IMR-90 (cell line): ENCODE data around the gene UBXN1. TPM values are rescaled to one million over a fixed set of nuclear protein-coding genes. Genes with fewer than 3 reads are reported as not detected.

ENCODE experiments used
- ATAC-seq: fragments of 200-7000 bp; cut with Tn5 transposase; 2 replicates; pipeline ENCODE4 v1.9.1; 2020; ENCODE audit warnings: low read depth, mild to moderate bottlenecking, moderate library complexity
- BruUV-seq: library from RNA; stranded (reverse); fragments of 400-500 nt; replicated peaks from 2 replicates; lab custom pipeline; 2021; lab: Mats Ljungman, UMichigan
- CTCF ChIA-PET: fragments of 300-600 bp; formaldehyde crosslinking; extraction: SDS; loops from one replicate; lab custom pipeline; 2021; ENCODE audit warnings: antibody characterized with exemption; lab: Yijun Ruan, JAX
- POLR2A ChIA-PET: fragments of 300-600 bp; sonication (Branson Sonifier 250); formaldehyde crosslinking; loops from one replicate; lab custom pipeline; 2022; ENCODE audit warnings: antibody characterized with exemption; ENCODE audit not compliant: unreplicated experiment; lab: Charles Lee
- DNase-seq: peaks from one replicate; pipeline ENCODE4 v3.0.0; 2013
- H2AFZ ChIP-seq: replicated peaks from 2 replicates; pipeline ENCODE3; 2013; ENCODE audit warnings: low read length, mild to moderate bottlenecking; ENCODE audit not compliant: poor library complexity
- H2AK5ac ChIP-seq: 2 replicates; pipeline ENCODE4 v1.6.1; 2013; ENCODE audit warnings: low read depth, low read length, inconsistent platforms
- H2AK9ac ChIP-seq: replicated peaks from 2 replicates; pipeline ENCODE3; 2013; ENCODE audit warnings: mild to moderate bottlenecking, low read depth, low read length, moderate library complexity; ENCODE audit not compliant: poor library complexity
- H2BK120ac ChIP-seq: 2 replicates; pipeline ENCODE4 v1.6.1; 2013; ENCODE audit warnings: low read depth, low read length, inconsistent platforms
- H2BK15ac ChIP-seq: 3 replicates; pipeline ENCODE4 v1.6.1; 2013; ENCODE audit warnings: low read depth, low read length, inconsistent platforms
- H2BK20ac ChIP-seq: 2 replicates; pipeline ENCODE4 v1.6.1; 2013; ENCODE audit warnings: low read depth, mild to moderate bottlenecking, inconsistent platforms, low read length, moderate library complexity
- H2BK5ac ChIP-seq: 2 replicates; pipeline ENCODE4 v1.6.1; 2013; ENCODE audit warnings: mild to moderate bottlenecking, low read depth, low read length, inconsistent platforms; ENCODE audit not compliant: poor library complexity, severe bottlenecking
- H3K14ac ChIP-seq: replicated peaks from 2 replicates; pipeline ENCODE4 v1.6.1; 2013; ENCODE audit warnings: low read depth, low read length, inconsistent platforms
- H3K18ac ChIP-seq: 2 replicates; pipeline ENCODE4 v1.6.1; 2013; ENCODE audit warnings: low read depth, low read length, control low read depth
- H3K23ac ChIP-seq: 2 replicates; pipeline ENCODE4 v1.6.1; 2013; ENCODE audit warnings: low read depth, low read length, inconsistent platforms
- H3K27ac ChIP-seq: 2 replicates; pipeline ENCODE4 v1.5.1; 2013; ENCODE audit warnings: mild to moderate bottlenecking, control low read depth, low read length; ENCODE audit not compliant: insufficient read depth
- H3K27me3 ChIP-seq: 2 replicates; pipeline ENCODE4 v1.6.1; 2013; ENCODE audit warnings: low read length; ENCODE audit not compliant: control insufficient read depth, insufficient read depth
- H3K36me3 ChIP-seq: 2 replicates; pipeline ENCODE4 v1.6.1; 2013; ENCODE audit warnings: low read length, mixed read lengths; ENCODE audit not compliant: control insufficient read depth, insufficient read depth
- H3K4ac ChIP-seq: 2 replicates; pipeline ENCODE4 v1.6.1; 2013; ENCODE audit warnings: low read depth, low read length, inconsistent platforms
- H3K4me1 ChIP-seq: 2 replicates; pipeline ENCODE4 v1.6.1; 2013; ENCODE audit warnings: low read length, mixed read lengths; ENCODE audit not compliant: control insufficient read depth, insufficient read depth
- H3K4me2 ChIP-seq: 2 replicates; pipeline ENCODE4 v1.6.1; 2013; ENCODE audit warnings: low read depth, mild to moderate bottlenecking, control low read depth, low read length, moderate library complexity
- H3K4me3 ChIP-seq: 2 replicates; pipeline ENCODE4 v1.5.1; 2013; ENCODE audit warnings: low read depth, mild to moderate bottlenecking, control low read depth, low read length, moderate library complexity; ENCODE audit not compliant: insufficient read depth
- H3K56ac ChIP-seq: 2 replicates; pipeline ENCODE4 v1.6.1; 2013; ENCODE audit warnings: low read length, inconsistent platforms; ENCODE audit not compliant: insufficient read depth; ENCODE audit errors: extremely low read depth
- H3K79me1 ChIP-seq, 2 experiments: 2 replicates each; pipeline ENCODE4 v1.6.1; 2013; ENCODE audit warnings: low read length in 2 of 2, inconsistent platforms in 1 of 2, low read depth in 1 of 2
- H3K9ac ChIP-seq: 2 replicates; pipeline ENCODE4 v1.6.1; 2013; ENCODE audit warnings: low read depth, low read length, control low read depth
- H3K9me1 ChIP-seq: 2 replicates; pipeline ENCODE4 v1.6.1; 2013; ENCODE audit warnings: low read length, inconsistent platforms; ENCODE audit not compliant: insufficient read depth
- H3K9me3 ChIP-seq: 2 replicates; pipeline ENCODE4 v1.6.1; 2013; ENCODE audit warnings: low read length; ENCODE audit not compliant: control insufficient read depth, insufficient read depth
- H4K20me1 ChIP-seq: 2 replicates; pipeline ENCODE4 v1.6.1; 2013; ENCODE audit warnings: low read length, inconsistent platforms; ENCODE audit not compliant: insufficient read depth
- H4K5ac ChIP-seq: 2 replicates; pipeline ENCODE4 v1.6.1; 2013; ENCODE audit warnings: mild to moderate bottlenecking, low read depth, low read length, control low read depth
- H4K8ac ChIP-seq, 2 experiments: 2 replicates each; pipeline ENCODE4 v1.6.1; 2013; ENCODE audit warnings: low read depth in 2 of 2, low read length in 2 of 2, control low read depth in 1 of 2, inconsistent platforms in 1 of 2
- H4K91ac ChIP-seq: 2 replicates; pipeline ENCODE4 v1.6.1; 2013; ENCODE audit warnings: low read depth, low read length, inconsistent platforms; ENCODE audit not compliant: insufficient read depth
- CEBPB ChIP-seq: IDR thresholded peaks from 2 replicates; pipeline ENCODE4 v1.6.1; 2012; ENCODE audit warnings: low read depth, low read length, improper control_type of control experiment
- CHD1 ChIP-seq: IDR thresholded peaks from 2 replicates; pipeline ENCODE4 v1.6.1; 2012; ENCODE audit warnings: low read depth, low read length, improper control_type of control experiment
- FOS ChIP-seq: fragments of 150-350 bp; IDR thresholded peaks from 2 replicates; pipeline ENCODE4 v1.6.1; 2016; ENCODE audit warnings: low read depth, low read length
- MAZ ChIP-seq: IDR thresholded peaks from 2 replicates; pipeline ENCODE4 v1.6.1; 2012; ENCODE audit warnings: low read depth, mild to moderate bottlenecking, low read length, improper control_type of control experiment, moderate library complexity, borderline replicate concordance
- MXI1 ChIP-seq: IDR thresholded peaks from 2 replicates; pipeline ENCODE4 v1.6.1; 2012; ENCODE audit warnings: low read depth, mild to moderate bottlenecking, low read length, moderate library complexity, borderline replicate concordance
- NFE2L2 ChIP-seq: fragments of 150-350 bp; IDR thresholded peaks from 2 replicates; pipeline ENCODE4 v1.6.1; 2016; ENCODE audit warnings: low read depth, mild to moderate bottlenecking, low read length
- POLR2A ChIP-seq: IDR thresholded peaks from 2 replicates; pipeline ENCODE4 v1.6.1; 2012; ENCODE audit warnings: mild to moderate bottlenecking, low read depth, low read length
- RAD21 ChIP-seq: IDR thresholded peaks from 2 replicates; pipeline ENCODE4 v1.6.1; 2012; ENCODE audit warnings: low read length, improper control_type of control experiment
- RCOR1 ChIP-seq: IDR thresholded peaks from 2 replicates; pipeline ENCODE4 v1.6.1; 2012; ENCODE audit warnings: mild to moderate bottlenecking, low read length, improper control_type of control experiment; ENCODE audit not compliant: insufficient replicate concordance
- SMC3 ChIP-seq: fragments of 150-350 bp; IDR thresholded peaks from 2 replicates; pipeline ENCODE4 v1.6.1; 2016; ENCODE audit warnings: low read depth, mild to moderate bottlenecking, antibody characterized with exemption, low read length, moderate library complexity
- WGBS, 2 experiments: methylation state at CpG; one replicate each; pipeline versions ENCODE4 v1.1.5 to v1.1.7; 2013; ENCODE audit warnings: missing lambda C conversion rate in 2 of 2; ENCODE audit not compliant: insufficient read length in 1 of 2; ENCODE audit errors: extremely low coverage in 2 of 2; 5-methylcytosine and 5-hydroxymethylcytosine counted together
- dilution Hi-C: fragments of 300-500 bp; cut with HindIII; formaldehyde crosslinking; loops from one replicate; pipeline ENCODE4 v1.14.3; 2018; ENCODE audit warnings: low sequenced_read_pairs; ENCODE audit not compliant: unreplicated experiment
- in situ Hi-C: fragments of 300-500 bp; cut with MboI; formaldehyde crosslinking; loops from 3 replicates; pipeline ENCODE4 v1.14.3; 2019; ENCODE audit warnings: low sequenced_read_pairs, inconsistent platforms, mixed read lengths
- intact Hi-C: fragments of 100-400 bp; cut with micrococcal nuclease; formaldehyde crosslinking; loops from 2 replicates; pipeline ENCODE4 v1.10.0; 2022
- polyA plus RNA-seq, 3 experiments: library from polyadenylated mRNA; depleted of rRNA; stranded (reverse); fragments of >200 nt; gene quantifications; 2 replicates each; pipeline ENCODE4 v1.2.3, GENCODE V29; 2012; ENCODE audit warnings: low replicate concordance in 1 of 3
- total RNA-seq: library from RNA; depleted of rRNA; stranded (reverse); fragments of >200 nt; gene quantifications from 2 replicates; pipeline ENCODE4 v1.2.3, GENCODE V29; 2012
- TF ChIP-seq, protein P1 (sequence below): fragments of 150-350 bp; IDR thresholded peaks from 2 replicates; pipeline ENCODE4 v1.6.1; 2016; ENCODE audit warnings: low read depth, mild to moderate bottlenecking, low read length, moderate library complexity, borderline replicate concordance
- TF ChIP-seq, protein P2 (sequence below): conservative IDR thresholded peaks from 2 replicates; pipeline ENCODE4 v1.5.1; 2012; ENCODE audit warnings: mild to moderate bottlenecking, low read depth, low read length, improper control_type of control experiment

Gene UBXN1
- total and polyA plus RNA-seq, 2 of the 4 experiments (the other 2 are of a cell fraction), result 50.0 to 81.6 TPM

DNA sequence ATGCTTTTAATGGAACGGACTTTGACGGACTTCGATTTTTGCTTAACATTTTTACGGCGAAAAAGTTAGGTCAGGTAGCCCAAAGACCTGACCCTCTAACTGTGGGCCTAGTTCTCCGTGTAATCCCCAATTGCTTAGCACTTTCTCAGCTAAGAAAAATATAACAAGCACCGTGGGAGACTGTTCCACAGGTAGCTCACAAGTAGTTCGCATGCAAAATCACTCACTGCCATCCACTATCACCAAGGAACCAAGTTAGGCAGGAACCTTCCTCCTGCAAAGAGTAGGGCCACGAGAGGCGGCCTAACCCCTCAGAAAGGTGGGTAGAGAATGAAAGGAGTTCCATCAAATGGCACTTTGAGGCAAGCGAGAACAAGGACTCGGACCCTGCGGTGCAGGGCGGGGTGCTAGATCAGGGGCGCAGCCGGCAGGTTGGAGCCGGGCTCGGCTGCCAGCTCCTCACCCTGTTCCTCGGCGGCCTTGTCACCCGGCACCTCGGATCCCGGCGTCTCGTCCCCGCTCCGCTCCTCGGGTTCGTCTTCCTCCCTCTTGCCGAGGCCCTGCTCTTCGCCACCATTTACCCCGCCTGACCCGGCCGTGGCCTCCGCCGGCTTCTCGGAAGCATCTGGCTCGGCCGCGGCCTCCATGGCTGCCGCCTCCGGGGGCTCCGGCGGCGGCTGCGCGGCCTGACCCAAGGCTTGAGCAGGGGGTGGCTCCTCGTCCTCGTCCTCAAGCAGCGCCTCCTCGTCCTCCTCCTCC is 47.5 kb upstream of the UBXN1 start:
- H2AK5ac ChIP-seq, result peak overlapping the region; percentile 61
- H4K5ac ChIP-seq, result no peak overlapping the region
- ChIA-PET POLR2A (interaction anchor here (1.0 to 1.2 kb wide), 2 partner anchors 20 to 27 kb away, joined by 6 to 11 read pairs; partner anchors contain the start of gene ZBTB3), CTCF (no interaction called here)
- peak overlapping the region; percentile 82 for H3K14ac ChIP-seq
- H3K4me3 ChIP-seq, result peak overlapping the region; percentile 85
- no peaks in the 10 kb centered on the region for H3K27me3 ChIP-seq
- no peak overlapping the region for H2BK20ac ChIP-seq
- peak overlapping the region; percentile 69 for H3K4ac ChIP-seq
- H2BK120ac ChIP-seq, result no peak overlapping the region
- H3K23ac ChIP-seq, result peak overlapping the region; percentile 88
- peak overlapping the region; percentile 96 for H3K27ac ChIP-seq
- H3K79me1 ChIP-seq, result peaks cover 21 to 38% of the 10 kb centered on the region in 2 experiments
- no TSS peak for BruUV-seq
- 1% methylated on average over 32 of the region's 51 CpGs; no CpG with 5 or more reads in 1 of the 2 experiments for WGBS, 2 experiments
- peak overlapping the region; percentile 52 for H4K91ac ChIP-seq
- no peaks in the 10 kb centered on the region for H3K9me3 ChIP-seq
- H2BK15ac ChIP-seq, result no peak overlapping the region
- DNase-seq (no peak), ATAC-seq (no peak)
- H3K4me2 ChIP-seq, result peak overlapping the region; percentile 99
- peak overlapping the region; percentile 87 for H3K9ac ChIP-seq
- H3K4me1 ChIP-seq, result peaks cover 6% of the 10 kb centered on the region
- dilution Hi-C loops (no loop called here), in situ Hi-C loops (no loop called here), intact Hi-C loops (loop anchor here (5.0 kb wide), 2 partner anchors 36 to 136 kb away; partner anchors contain the start of gene POLR2G)
- TF ChIP-seq MAZ (no peak), NFE2L2 (no peak), FOS (no peak), RCOR1 (no peak), MXI1 (no peak), CEBPB (no peak), POLR2A (no peak), SMC3 (no peak), RAD21 (no peak), CHD1 (no peak)
- TF ChIP-seq, protein P1, sequence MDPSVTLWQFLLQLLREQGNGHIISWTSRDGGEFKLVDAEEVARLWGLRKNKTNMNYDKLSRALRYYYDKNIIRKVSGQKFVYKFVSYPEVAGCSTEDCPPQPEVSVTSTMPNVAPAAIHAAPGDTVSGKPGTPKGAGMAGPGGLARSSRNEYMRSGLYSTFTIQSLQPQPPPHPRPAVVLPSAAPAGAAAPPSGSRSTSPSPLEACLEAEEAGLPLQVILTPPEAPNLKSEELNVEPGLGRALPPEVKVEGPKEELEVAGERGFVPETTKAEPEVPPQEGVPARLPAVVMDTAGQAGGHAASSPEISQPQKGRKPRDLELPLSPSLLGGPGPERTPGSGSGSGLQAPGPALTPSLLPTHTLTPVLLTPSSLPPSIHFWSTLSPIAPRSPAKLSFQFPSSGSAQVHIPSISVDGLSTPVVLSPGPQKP, result no peak
- TF ChIP-seq, protein P2, sequence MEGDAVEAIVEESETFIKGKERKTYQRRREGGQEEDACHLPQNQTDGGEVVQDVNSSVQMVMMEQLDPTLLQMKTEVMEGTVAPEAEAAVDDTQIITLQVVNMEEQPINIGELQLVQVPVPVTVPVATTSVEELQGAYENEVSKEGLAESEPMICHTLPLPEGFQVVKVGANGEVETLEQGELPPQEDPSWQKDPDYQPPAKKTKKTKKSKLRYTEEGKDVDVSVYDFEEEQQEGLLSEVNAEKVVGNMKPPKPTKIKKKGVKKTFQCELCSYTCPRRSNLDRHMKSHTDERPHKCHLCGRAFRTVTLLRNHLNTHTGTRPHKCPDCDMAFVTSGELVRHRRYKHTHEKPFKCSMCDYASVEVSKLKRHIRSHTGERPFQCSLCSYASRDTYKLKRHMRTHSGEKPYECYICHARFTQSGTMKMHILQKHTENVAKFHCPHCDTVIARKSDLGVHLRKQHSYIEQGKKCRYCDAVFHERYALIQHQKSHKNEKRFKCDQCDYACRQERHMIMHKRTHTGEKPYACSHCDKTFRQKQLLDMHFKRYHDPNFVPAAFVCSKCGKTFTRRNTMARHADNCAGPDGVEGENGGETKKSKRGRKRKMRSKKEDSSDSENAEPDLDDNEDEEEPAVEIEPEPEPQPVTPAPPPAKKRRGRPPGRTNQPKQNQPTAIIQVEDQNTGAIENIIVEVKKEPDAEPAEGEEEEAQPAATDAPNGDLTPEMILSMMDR, result no peak
- peak overlapping the region; percentile 92 for H2AFZ ChIP-seq
- peaks cover 48% of the 10 kb centered on the region for H4K20me1 ChIP-seq
- no peak overlapping the region for H3K18ac ChIP-seq
- H4K8ac ChIP-seq, result peak overlapping the region in 1 of 2 experiments; percentile 31; a peak in 2 of 4 replicates
- H3K9me1 ChIP-seq, result peaks cover 4% of the 10 kb centered on the region; the same call in 1 of the 2 replicates
- peak overlapping the region; percentile 76 for H2AK9ac ChIP-seq
- peak overlapping the region; percentile 79 for H3K56ac ChIP-seq
- peak overlapping the region; percentile 97 for H2BK5ac ChIP-seq
- peaks cover 22% of the 10 kb centered on the region for H3K36me3 ChIP-seq
